Ishikawa (cell line): ENCODE measurements around the gene RAB44.

Experiments
- CEBPB ChIP-seq: IDR thresholded peaks from 2 replicates; pipeline ENCODE4 v1.6.1; 2012
- CREB1 ChIP-seq: IDR thresholded peaks from 2 replicates; pipeline ENCODE4 v1.6.1; 2012; ENCODE audit warnings: low read depth
- EGR1 ChIP-seq: IDR thresholded peaks from 2 replicates; pipeline ENCODE4 v1.6.1; 2012
- EP300 ChIP-seq: IDR thresholded peaks from 2 replicates; pipeline ENCODE4 v1.6.1; 2012; ENCODE audit warnings: borderline replicate concordance
- FOXM1 ChIP-seq: IDR thresholded peaks from 2 replicates; pipeline ENCODE4 v1.6.1; 2012; ENCODE audit warnings: low read depth, borderline replicate concordance
- MAX ChIP-seq: IDR thresholded peaks from 2 replicates; pipeline ENCODE4 v1.6.1; 2012
- NFIC ChIP-seq: IDR thresholded peaks from 2 replicates; pipeline ENCODE4 v1.6.1; 2012
- RAD21 ChIP-seq: IDR thresholded peaks from 2 replicates; pipeline ENCODE4 v1.6.1; 2012; ENCODE audit warnings: low read depth
- TAF1 ChIP-seq: IDR thresholded peaks from 2 replicates; pipeline ENCODE4 v1.6.1; 2012; ENCODE audit warnings: low read depth, mild to moderate bottlenecking
- TCF12 ChIP-seq: IDR thresholded peaks from 2 replicates; pipeline ENCODE4 v1.6.1; 2012; ENCODE audit warnings: low read depth
- TEAD4 ChIP-seq: IDR thresholded peaks from 2 replicates; pipeline ENCODE4 v1.6.1; 2012
- USF1 ChIP-seq: IDR thresholded peaks from 2 replicates; pipeline ENCODE4 v1.6.1; 2012
- YY1 ChIP-seq: IDR thresholded peaks from 2 replicates; pipeline ENCODE4 v1.6.1; 2012; ENCODE audit warnings: low read depth
- ZBTB7A ChIP-seq: IDR thresholded peaks from 2 replicates; pipeline ENCODE4 v1.6.1; 2012; ENCODE audit warnings: low read depth
- TF ChIP-seq, protein P1 (sequence below): IDR thresholded peaks from 2 replicates; pipeline ENCODE4 v1.6.1; 2012; ENCODE audit warnings: low read depth, mild to moderate bottlenecking

Gene RAB44

DNA sequence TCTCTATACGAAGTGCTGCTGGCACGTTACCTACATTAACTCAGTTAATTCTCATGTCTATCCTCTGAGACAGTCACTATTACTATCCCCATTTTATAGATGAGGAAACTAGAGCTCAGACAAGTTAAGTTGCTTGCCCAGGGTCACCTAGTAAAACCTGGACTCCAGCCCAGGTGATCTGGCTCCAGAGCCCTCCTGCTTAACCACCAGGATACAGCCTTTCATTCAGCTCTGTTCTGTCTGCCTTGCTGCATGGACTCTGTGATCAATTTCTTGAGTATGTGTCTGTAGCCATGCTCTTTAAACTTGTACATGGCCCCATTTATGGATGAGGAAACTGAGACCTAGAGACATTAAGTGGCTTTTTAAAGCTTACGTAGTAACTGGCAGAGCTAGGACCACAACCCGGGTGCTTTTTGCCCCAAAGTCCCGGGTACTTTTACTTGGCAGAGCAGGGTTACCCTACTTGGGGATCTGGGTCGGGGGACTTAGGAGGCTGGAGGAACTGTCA, 14.4 kb upstream of the RAB44 start:
- TF ChIP-seq TEAD4: no peak
- no peak for TF ChIP-seq ZBTB7A

DNA sequence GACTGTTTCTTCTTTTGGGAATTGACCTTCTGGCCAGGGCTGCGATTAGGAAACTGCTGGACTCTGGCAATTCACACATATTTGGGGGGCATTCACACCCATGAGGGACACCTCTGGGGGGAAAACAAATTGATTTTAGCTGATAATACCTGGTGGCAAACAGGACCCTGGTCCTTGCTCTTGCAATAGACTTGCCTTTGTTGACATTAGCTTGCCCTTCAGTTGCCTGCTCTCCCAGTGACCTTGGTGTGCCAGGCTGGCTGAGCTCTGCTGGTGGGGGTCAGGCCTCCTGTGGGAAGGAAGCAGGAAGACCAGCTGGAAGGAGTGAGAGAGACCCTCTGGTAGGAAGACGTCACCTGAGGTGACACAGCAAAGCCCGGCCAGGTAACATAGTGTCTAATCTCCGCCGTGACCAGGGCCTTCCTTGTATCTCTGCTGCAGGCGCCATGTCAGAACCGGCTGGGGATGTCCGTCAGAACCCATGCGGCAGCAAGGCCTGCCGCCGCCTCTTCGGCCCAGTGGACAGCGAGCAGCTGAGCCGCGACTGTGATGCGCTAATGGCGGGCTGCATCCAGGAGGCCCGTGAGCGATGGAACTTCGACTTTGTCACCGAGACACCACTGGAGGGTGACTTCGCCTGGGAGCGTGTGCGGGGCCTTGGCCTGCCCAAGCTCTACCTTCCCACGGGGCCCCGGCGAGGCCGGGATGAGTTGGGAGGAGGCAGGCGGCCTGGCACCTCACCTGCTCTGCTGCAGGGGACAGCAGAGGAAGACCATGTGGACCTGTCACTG, 13.8 kb upstream of the RAB44 start:
- no peak for TF ChIP-seq EP300
- TF ChIP-seq, protein P1, sequence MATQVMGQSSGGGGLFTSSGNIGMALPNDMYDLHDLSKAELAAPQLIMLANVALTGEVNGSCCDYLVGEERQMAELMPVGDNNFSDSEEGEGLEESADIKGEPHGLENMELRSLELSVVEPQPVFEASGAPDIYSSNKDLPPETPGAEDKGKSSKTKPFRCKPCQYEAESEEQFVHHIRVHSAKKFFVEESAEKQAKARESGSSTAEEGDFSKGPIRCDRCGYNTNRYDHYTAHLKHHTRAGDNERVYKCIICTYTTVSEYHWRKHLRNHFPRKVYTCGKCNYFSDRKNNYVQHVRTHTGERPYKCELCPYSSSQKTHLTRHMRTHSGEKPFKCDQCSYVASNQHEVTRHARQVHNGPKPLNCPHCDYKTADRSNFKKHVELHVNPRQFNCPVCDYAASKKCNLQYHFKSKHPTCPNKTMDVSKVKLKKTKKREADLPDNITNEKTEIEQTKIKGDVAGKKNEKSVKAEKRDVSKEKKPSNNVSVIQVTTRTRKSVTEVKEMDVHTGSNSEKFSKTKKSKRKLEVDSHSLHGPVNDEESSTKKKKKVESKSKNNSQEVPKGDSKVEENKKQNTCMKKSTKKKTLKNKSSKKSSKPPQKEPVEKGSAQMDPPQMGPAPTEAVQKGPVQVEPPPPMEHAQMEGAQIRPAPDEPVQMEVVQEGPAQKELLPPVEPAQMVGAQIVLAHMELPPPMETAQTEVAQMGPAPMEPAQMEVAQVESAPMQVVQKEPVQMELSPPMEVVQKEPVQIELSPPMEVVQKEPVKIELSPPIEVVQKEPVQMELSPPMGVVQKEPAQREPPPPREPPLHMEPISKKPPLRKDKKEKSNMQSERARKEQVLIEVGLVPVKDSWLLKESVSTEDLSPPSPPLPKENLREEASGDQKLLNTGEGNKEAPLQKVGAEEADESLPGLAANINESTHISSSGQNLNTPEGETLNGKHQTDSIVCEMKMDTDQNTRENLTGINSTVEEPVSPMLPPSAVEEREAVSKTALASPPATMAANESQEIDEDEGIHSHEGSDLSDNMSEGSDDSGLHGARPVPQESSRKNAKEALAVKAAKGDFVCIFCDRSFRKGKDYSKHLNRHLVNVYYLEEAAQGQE: no peak
- TF ChIP-seq EGR1: no peak
- no peak for TF ChIP-seq TAF1
- no peak for TF ChIP-seq NFIC
- TF ChIP-seq USF1: no peak
- TF ChIP-seq FOXM1: no peak

DNA sequence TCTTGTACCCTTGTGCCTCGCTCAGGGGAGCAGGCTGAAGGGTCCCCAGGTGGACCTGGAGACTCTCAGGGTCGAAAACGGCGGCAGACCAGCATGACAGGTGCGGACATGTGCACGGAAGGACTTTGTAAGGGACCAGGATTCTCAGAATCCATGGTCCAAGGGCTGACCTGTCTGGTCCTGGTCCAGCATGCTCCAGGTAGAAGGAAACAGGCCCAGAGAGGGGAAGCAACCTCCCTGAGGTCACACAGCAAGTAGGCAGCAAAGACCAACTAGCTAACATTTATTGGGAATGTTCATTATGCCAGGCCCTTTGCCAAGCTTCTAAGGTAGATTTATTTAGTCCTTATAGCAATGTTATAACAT, 13.2 kb upstream of the RAB44 start:
- TF ChIP-seq FOXM1 (no peak), RAD21 (no peak), NFIC (no peak), EGR1 (no peak), CEBPB (no peak), TCF12 (no peak), TEAD4 (no peak), EP300 (no peak), MAX (no peak), YY1 (no peak), TAF1 (no peak), CREB1 (no peak), USF1 (no peak), ZBTB7A (no peak)
- TF ChIP-seq, protein P1: no peak

GRCh38 chr6:36685166-36685924, 12.3 kb upstream of the RAB44 start:
- TF ChIP-seq USF1: no peak

GRCh38 chr6:36685926-36686667, 11.5 kb upstream of the RAB44 start:
- TF ChIP-seq, protein P1: no peak
- TF ChIP-seq CREB1 (no peak), EGR1 (no peak), CEBPB (no peak), NFIC (no peak), MAX (no peak), ZBTB7A (no peak), TAF1 (no peak), RAD21 (no peak), FOXM1 (no peak), TEAD4 (no peak), YY1 (no peak), USF1 (no peak), EP300 (no peak), TCF12 (no peak)
